HG03103 (cell line): Measurements from ENCODE around the gene NOL4.
"Not testable (repeated sequence)": the region's sequence is repeated elsewhere in the genome, so short reads cannot be mapped to it uniquely, and the experiment has no call there.

Experiments
- ATAC-seq: cut with Tn5 transposase; IDR thresholded peaks from one replicate; pipeline ENCODE4 v1.9.1; 2021; ENCODE audit warnings: low read depth; ENCODE audit not compliant: unreplicated experiment

NOL4 gene

DNA sequence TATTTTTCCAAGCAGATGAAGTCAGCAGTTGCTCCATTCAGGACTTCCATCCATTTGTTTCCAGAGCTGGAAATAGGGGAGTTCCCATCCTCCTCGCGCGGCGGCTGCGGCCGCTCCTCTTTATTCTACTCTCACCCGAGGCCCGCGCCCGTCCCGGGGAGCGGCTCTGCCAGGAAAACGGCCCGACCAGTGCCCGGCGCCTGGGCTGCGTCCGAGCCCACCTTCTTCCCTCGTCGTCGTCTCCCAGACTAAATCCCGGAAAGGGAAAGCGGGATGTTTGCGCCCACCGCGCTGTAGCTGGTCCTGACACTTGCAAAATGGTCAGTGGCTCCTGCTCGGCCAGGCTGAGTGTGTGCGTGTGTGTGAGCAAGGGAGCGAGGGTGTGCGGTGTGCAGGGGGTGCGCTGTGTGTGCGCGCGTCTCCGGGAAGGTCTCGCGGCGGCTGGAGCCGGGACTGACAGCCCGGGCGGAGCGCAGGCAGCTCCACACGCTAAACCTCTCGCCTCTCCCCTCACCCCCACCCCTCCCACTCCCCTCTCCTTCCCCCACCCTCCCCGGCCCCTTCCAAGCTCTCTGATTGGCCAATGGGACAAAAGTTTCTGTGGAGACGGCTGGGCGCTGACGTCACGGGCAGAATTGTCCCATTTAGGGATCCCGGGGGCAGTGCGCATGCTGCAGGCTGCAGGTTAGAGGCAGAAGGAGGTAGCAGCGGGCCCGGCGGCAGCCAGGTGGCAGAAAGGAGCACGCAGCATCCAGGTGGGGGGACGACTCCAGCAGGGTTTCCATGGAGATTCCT, at the start of gene NOL4:
TSS of gene NOL4 (minus strand) at position 491 of the 795 bp plus-strand sequence. CDS start 1,660 bp downstream, outside the sequence.
- ATAC-seq = no peak

DNA sequence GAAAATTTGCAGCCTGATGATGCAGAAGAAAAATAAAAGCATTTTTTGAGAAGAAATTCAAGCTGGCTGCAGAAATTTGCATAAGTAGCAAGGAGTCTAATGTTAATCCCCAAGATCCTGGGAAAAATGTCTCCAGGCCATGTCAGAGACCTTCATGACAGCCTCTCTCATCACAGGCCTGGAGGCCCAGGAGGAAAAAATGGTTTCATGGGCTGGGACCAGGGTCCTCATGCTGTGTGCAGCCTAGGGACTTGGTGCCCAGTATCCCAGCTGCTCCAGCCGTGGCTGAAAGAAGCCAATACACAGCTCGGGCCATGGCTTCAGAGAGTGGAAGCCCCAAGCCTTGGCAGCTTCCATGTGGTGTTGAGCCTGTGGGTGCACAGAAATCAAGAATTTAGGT, 41.3 kb upstream of the NOL4 start:
- not testable (repeated sequence) for ATAC-seq

DNA sequence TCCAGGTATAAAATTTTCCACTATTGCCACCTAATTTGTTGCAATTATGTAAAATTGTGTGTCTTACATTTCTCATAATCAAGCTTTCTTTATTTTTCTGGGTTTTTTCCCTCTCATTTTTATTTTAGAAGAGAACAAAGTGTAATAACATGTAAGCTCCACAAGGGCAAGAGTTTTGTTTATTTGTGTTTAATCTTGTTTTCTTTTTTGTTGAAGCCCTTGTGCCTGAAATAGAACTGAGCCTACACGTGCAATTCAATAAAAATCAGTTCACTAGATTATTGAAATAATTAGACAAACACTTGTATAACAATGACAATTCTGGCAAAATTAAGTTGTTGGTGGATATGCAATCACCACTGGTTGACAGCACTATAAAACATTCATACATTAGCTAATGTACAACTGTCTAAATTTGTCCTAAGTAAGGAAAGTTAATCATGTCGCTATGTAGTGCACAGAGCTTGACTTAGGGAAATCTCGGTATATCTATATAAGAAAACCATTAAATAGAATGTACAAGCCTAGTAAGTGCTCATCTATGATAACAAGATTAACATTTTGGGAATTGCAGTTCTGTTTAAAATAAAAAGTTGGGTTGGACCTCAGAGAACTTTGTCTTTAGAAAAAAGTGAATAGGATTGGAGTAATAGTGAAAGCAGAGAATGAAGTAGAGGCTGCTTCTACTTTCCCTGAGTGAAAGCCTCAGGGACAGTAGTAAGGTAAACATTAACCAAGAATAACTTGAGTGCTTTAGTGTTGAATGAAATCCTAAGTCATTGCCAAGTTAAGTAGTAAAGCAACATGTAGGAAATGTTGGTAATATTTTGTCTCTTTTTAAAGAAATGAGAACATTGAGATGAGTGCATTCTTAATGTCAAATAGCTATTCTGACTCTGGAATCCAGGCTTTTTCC, 37.4 kb upstream of the NOL4 start:
- ATAC-seq = no peak

- no peak for ATAC-seq
These were observed 33.5 kb upstream of the NOL4 start for GRCh38 chr18:34258176-34258575.

GRCh38 chr18:34251919-34252318, 27.2 kb upstream of the NOL4 start:
- no peak for ATAC-seq

- ATAC-seq = no peak
These were observed 24.0 kb upstream of the NOL4 start for GRCh38 chr18:34248727-34249126.

DNA sequence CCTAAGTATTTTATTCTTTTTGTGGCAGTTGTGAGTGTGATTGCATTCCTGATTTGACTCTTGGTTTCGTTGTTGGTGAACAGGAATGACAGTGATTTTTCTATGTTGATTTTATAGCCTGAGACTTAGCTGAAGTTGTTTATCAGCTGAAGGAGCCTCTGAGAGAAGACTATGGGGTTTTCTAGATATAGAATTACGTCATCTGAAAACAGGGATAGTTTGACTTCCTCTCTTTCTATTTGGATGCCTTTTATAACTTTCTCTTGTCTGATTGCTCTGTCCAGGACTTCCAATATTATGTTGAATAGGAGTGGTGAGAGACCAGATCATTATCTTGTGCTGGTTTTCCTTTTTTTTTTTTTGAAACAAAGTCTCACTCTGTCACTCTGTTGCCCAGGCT, 18.0 kb upstream of the NOL4 start:
- ATAC-seq = no peak

- not testable (repeated sequence) for ATAC-seq
These were observed 9.2 kb upstream of the NOL4 start for GRCh38 chr18:34233781-34234388.

GRCh38 chr18:34225218-34225553, 473 bp upstream of the NOL4 start:
- ATAC-seq = no peak

- no peak for ATAC-seq
These were observed 755 bp downstream of the NOL4 start for GRCh38 chr18:34223893-34224422.

- no peak for ATAC-seq
These were observed 1.4 kb downstream of the NOL4 start for GRCh38 chr18:34223164-34223892.

GRCh38 chr18:34222307-34223163, 2.2 kb downstream of the NOL4 start:
- ATAC-seq = no peak

DNA sequence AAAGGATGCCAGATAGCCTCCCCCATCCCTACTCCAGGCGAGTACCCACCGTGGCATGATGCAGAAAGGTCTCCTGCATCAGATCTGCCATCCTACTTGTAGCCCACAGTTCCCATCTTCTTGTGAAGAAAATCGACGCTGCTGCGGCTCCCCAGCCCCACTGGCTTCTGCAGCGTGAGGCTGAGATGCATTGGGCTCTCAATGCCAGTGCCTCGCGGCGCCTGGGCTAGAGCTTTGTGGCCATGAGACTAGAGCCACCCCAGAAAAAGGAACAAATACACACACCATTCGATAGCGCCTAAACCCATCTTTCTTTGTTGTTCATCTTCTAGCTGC, 2.8 kb downstream of the NOL4 start:
- no peak for ATAC-seq

GRCh38 chr18:34220081-34220815, 4.5 kb downstream of the NOL4 start:
- ATAC-seq = no peak

DNA sequence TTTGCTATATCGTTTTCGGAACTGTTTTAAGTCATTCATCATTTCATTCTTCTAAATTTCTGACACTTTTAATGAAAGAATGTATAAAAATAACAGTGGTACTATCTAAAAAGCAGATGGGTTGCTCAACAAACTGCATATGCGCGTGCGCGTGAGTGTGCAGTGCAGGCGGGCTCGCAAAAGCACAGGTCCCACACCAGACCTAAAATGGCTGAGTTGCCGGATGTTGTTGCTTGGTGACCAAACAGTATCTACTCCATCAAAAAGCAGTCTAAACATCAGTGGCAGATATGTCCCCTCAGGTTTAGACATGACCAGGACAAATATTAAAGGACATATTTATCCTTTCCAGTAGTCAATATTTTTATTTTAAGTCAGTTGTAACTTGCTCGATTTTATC, 5.1 kb downstream of the NOL4 start:
- ATAC-seq = no peak

- ATAC-seq = no peak
These were observed 12.2 kb downstream of the NOL4 start for GRCh38 chr18:34212511-34212910.

DNA sequence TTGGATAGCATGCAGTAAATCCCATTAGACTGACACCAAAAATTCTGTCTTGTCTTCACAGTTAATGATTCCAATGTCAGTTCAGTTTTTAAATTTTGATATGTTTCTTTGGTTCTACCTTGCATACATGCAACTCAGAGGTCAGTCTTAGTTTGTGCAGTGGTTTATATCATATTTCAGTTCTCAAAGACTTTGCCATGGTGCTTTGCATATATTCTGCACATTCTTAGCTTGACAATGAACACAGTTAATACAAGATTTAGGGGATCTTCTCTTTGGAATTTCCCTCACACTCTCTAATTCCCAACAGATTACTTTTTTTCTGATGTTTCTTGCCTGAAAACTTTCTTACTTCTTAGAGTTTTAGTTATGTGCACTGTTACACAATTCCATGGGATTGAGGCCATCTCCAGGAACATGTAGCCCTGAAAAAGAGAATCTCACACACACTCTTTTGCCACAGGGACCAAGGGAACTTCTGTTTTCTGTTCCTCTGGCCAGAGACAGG, 17.3 kb downstream of the NOL4 start:
- no peak for ATAC-seq

- no peak for ATAC-seq
These were observed 20.8 kb downstream of the NOL4 start for GRCh38 chr18:34203866-34204265.

DNA sequence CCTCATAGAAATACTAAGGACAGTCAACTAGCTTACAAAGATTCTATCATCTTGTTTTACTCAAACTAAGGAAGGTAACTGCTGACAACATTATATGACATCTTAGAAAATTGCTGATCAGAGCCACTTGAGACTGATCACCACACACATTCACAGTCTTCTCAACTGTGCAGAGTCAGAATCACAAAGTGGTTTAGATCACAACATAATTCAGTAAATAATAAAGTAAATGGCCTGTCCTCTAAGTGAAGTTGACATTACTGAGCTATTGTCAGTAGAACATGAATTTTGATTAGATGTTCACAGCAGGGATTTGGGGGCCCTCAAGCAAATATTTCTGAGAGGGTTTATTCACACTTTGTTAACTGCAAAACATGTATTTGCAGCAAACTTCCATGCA, 28.5 kb downstream of the NOL4 start:
- no peak for ATAC-seq
